ENCODE data around the gene ALOX15B. TPM values are rescaled to one million over a fixed set of nuclear protein-coding genes. Genes with fewer than 3 reads are reported as not detected.
"Not testable (repeated sequence)": the region's sequence is repeated elsewhere in the genome, so short reads cannot be mapped to it uniquely, and the experiment has no call there.

ALOX15B gene
- total and polyA plus RNA-seq, 8 donors, result 0.05 to 4.7 (median 0.25) TPM; not detected in 1

DNA sequence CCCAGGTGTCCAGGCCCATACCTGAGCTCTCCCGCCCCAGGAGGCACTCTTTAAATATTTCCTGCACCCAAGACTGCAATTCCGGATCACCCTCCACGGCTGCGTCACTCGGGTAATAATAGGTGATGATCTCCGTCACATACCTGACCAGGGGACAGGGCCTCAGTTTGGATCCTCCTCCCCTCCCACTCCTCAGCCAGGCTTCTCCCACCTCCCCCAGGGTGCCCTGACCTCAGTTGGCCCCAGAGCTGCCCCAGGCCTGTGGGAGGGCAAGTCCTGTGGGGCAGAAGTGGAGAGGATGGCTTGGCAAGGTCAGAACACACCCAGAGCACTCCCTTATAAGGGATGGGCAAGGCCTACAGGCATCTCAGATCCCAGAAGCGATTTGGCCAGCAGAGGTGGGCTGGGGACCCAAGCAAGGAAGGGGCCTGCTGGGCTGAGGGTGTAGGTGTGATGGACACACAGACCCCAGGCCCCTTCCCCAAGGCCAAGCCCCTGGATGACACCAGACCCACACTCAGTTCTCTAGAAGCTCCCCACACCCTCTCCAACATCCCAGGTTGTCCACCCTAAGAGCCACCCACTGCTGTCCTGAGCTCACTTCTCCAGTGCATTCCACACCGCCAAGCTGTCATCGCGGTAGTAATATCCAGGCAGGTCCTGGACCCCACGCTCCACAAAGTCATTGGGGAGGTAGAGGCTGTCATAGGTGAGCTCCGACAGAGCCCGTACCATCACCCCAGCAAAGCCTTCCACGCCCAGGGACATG is 36.9 kb downstream of the ALOX15B start:
- TF ChIP-seq, protein P1, sequence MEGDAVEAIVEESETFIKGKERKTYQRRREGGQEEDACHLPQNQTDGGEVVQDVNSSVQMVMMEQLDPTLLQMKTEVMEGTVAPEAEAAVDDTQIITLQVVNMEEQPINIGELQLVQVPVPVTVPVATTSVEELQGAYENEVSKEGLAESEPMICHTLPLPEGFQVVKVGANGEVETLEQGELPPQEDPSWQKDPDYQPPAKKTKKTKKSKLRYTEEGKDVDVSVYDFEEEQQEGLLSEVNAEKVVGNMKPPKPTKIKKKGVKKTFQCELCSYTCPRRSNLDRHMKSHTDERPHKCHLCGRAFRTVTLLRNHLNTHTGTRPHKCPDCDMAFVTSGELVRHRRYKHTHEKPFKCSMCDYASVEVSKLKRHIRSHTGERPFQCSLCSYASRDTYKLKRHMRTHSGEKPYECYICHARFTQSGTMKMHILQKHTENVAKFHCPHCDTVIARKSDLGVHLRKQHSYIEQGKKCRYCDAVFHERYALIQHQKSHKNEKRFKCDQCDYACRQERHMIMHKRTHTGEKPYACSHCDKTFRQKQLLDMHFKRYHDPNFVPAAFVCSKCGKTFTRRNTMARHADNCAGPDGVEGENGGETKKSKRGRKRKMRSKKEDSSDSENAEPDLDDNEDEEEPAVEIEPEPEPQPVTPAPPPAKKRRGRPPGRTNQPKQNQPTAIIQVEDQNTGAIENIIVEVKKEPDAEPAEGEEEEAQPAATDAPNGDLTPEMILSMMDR (IDR thresholded peaks at IDR 0.05), result no peak
- no peak for FAIRE-seq
- Histone ChIP-seq H3K9me3 (no peaks in the 10 kb centered on the region), H3K27ac (no peak overlapping the region), H3K4me1 (peaks cover 0 to 4% (median 0%) of the 10 kb centered on the region in 3 donors), H3K36me3 (no peaks in the 10 kb centered on the region), H3K27me3 (peaks cover 0 to 24% (median 10%) of the 10 kb centered on the region in 4 donors), H3K4me3 (no peak overlapping the region)
- intact Hi-C loops (cut with DNase I), result no loop called here
- no peak for ATAC-seq
- WGBS, 2 donors, result 73 to 81% methylated on average over 14 of the region's 14 CpGs
- DNase-seq, result no peak

GRCh38 chr17:8076502-8077266 is 37.8 kb downstream of the ALOX15B start:
- Histone ChIP-seq H3K27ac (no peak overlapping the region), H3K4me1 (peaks cover 0 to 4% (median 0%) of the 10 kb centered on the region in 3 donors), H3K9me3 (no peaks in the 10 kb centered on the region), H3K36me3 (no peaks in the 10 kb centered on the region), H3K4me3 (no peak overlapping the region), H3K27me3 (peaks cover 0 to 24% (median 10%) of the 10 kb centered on the region in 4 donors)
- TF ChIP-seq, protein P1 (IDR thresholded peaks at IDR 0.05), result no peak
- ATAC-seq (no peak), DNase-seq (no peak), FAIRE-seq (no peak)
- 64 to 78% methylated on average over 13 of the region's 13 CpGs for WGBS, 2 donors
- intact Hi-C loops (cut with DNase I), result no loop called here

DNA sequence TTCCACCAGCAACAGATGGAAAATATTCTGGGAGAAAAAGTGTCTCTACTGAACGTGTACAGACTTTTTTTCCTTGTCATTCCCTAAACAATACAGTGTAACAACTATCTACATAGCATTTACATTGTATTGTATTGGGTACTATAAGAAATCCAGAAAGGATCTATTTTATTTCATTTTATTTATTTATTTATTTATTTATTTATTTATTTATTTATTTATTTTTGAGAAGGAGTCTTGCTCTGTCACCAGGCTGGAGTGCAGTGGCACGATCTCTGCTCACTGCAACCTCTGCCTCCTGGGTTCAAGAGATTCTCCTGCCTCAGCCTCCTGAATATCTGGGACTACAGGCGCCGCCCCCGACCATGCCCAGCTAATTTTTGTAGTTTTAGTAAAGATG is 39.1 kb downstream of the ALOX15B start:
- FAIRE-seq; intact Hi-C loops (cut with DNase I); H3K4me3 ChIP-seq; H3K9me3 ChIP-seq; DNase-seq; ATAC-seq; H3K4me1 ChIP-seq; H3K36me3 ChIP-seq; H3K27ac ChIP-seq: not testable (repeated sequence)
- H3K27me3 ChIP-seq, result peaks cover 0 to 24% (median 5%) of the 10 kb centered on the region in 4 donors
- WGBS, 2 donors, result 69 to 79% methylated on average over 5 of the region's 5 CpGs

GRCh38 chr17:8079291-8080207 is 40.7 kb downstream of the ALOX15B start:
- Histone ChIP-seq H3K27ac (no peak overlapping the region), H3K4me3 (peak overlapping the region in 2 of 4 donors; percentile 35 to 43), H3K36me3 (no peaks in the 10 kb centered on the region), H3K27me3 (peaks cover 0 to 15% (median 1%) of the 10 kb centered on the region in 4 donors), H3K4me1 (peaks cover 0 to 4% (median 0%) of the 10 kb centered on the region in 3 donors), H3K9me3 (no peaks in the 10 kb centered on the region)
- DNase-seq (peak; percentile 53 to 90 (median 72)), ATAC-seq (peak; percentile 88 to 94 (median 94)), FAIRE-seq (no peak)
- TF ChIP-seq, protein P1 (IDR thresholded peaks at IDR 0.05), result peak; percentile 81 to 90 (median 86)
- intact Hi-C loops (cut with DNase I), result no loop called here
- WGBS, 2 donors, result 2 to 3% methylated on average over 65 to 87 of the region's 87 CpGs

All from pancreas (tissue), 10 donors.